Measurements from ENCODE around the gene JMY.

The JMY gene

GRCh38 chr5:79236362-79236969 is 535 bp downstream of the JMY start:
- peak overlapping the region; percentile 78 for H3K4me3 ChIP-seq (replicated peaks; ENCODE audit: low read depth, low read length)

GRCh38 chr5:79236970-79237739 is 1.2 kb downstream of the JMY start:
- TF ChIP-seq CTCF (IDR thresholded peaks at IDR 0.05; ENCODE audit: low read depth, low read length, missing control alignments), result no peak
- H3K4me3 ChIP-seq (replicated peaks; ENCODE audit: low read depth, low read length), result peak overlapping the region; percentile 78
- no peak for DNase-seq (ENCODE audit: extremely low read depth, low read depth)

More at GRCh38 chr5:79236362-79236969, 535 bp downstream of the JMY start:
- no peak for DNase-seq (ENCODE audit: extremely low read depth, low read depth)
- TF ChIP-seq CTCF (IDR thresholded peaks at IDR 0.05; ENCODE audit: low read depth, low read length, missing control alignments), result no peak

GRCh38 chr5:79237740-79238560 is 2.0 kb downstream of the JMY start:
- DNase-seq (ENCODE audit: extremely low read depth, low read depth), result no peak
- TF ChIP-seq CTCF (IDR thresholded peaks at IDR 0.05; ENCODE audit: low read depth, low read length, missing control alignments), result no peak
- peak overlapping the region; percentile 78 for H3K4me3 ChIP-seq (replicated peaks; ENCODE audit: low read depth, low read length)

- no peak for TF ChIP-seq CTCF (IDR thresholded peaks at IDR 0.05; ENCODE audit: low read depth, low read length, missing control alignments)
- no peak overlapping the region for H3K4me3 ChIP-seq (replicated peaks; ENCODE audit: low read depth, low read length)
- DNase-seq (ENCODE audit: extremely low read depth, low read depth), result no peak
Observed at GRCh38 chr5:79240561-79240960, 4.6 kb downstream of the JMY start.

- no peak overlapping the region for H3K4me3 ChIP-seq (replicated peaks; ENCODE audit: low read depth, low read length)
- peak; percentile 33 for DNase-seq (ENCODE audit: extremely low read depth, low read depth)
- no peak for TF ChIP-seq CTCF (IDR thresholded peaks at IDR 0.05; ENCODE audit: low read depth, low read length, missing control alignments)
Observed at GRCh38 chr5:79241535-79241979, 5.6 kb downstream of the JMY start.

GRCh38 chr5:79242242-79243039 is 6.5 kb downstream of the JMY start:
- no peak overlapping the region for H3K4me3 ChIP-seq (replicated peaks; ENCODE audit: low read depth, low read length)
- no peak for DNase-seq (ENCODE audit: extremely low read depth, low read depth)
- TF ChIP-seq CTCF (IDR thresholded peaks at IDR 0.05; ENCODE audit: low read depth, low read length, missing control alignments), result no peak

Data from HFF-Myc (cell line).